GM21447 (cell line): ENCODE results near the gene PDCD1.
"Not testable (repeated sequence)": the region's sequence is repeated elsewhere in the genome, so short reads cannot be mapped to it uniquely, and the experiment has no call there.

Experiments
- ATAC-seq: cut with Tn5 transposase; IDR thresholded peaks from one replicate; pipeline ENCODE4 v1.9.1; 2021; ENCODE audit not compliant: unreplicated experiment

The PDCD1 gene

DNA sequence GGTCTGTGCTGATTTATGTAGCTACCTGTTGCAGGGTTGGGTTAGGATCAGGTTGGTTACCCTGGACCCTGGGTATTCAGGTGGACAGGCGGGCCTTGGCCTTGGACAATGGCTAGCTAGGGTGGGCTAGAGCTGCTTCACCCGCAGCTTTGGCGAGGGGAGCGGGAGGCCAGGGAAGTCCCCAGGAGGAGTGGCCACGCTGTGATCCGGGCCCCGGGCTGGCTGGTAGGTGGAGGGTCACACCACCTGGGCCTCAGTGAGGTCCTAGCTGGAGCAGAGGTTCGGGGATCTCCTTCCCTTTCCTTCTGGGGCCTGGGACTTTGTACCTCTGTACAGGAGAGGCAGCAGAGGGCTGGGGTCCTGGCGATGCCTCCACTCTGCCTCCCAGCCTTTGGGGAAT lies 20.6 kb upstream of the PDCD1 start:
- no peak for ATAC-seq

DNA sequence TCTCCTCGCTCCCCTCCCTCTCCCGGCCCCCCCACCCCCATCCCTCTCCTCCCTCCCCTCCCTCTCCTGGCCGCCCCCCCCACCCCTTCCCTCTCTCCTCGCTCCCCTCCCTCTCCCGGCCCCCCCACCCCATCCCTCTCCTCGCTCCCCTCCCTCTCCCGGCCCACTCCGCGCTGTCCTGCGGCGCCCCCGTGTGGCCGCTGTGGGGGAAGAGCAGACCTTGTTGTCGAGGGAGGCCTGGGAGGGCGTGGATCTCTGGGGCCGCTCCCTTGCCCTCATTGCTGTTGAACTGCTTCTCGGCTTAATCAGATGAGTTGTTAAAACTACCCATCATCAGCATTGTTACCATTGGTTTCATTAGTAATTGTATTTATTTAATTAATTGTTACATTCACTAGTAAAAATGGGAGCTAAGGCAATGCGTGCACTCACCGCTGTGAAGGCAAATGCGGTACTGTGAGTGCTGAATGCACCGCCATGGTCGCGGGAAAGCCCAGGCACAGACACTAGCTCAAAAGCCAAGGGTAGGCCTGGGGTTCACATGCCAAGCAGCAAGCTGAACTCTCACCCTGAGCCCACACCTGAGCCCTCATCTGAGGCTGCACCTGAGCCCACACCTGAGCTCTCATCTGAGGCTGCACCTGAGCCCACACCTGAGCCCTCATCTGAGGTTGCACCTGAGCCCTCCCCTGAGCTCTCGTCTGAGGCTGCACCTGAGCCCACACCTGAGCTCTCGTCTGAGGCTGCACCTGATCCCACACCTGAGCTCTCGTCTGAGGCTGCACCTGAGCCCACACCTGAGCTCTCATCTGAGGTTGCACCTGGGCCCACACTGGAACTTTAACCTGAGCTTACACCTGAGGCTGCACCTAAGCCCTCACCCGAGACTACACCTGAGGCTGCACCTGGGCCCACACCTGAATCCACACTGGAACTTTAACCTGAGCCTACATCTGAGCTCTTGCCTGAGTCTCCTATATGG lies 19.6 kb upstream of the PDCD1 start:
- ATAC-seq = no peak

DNA sequence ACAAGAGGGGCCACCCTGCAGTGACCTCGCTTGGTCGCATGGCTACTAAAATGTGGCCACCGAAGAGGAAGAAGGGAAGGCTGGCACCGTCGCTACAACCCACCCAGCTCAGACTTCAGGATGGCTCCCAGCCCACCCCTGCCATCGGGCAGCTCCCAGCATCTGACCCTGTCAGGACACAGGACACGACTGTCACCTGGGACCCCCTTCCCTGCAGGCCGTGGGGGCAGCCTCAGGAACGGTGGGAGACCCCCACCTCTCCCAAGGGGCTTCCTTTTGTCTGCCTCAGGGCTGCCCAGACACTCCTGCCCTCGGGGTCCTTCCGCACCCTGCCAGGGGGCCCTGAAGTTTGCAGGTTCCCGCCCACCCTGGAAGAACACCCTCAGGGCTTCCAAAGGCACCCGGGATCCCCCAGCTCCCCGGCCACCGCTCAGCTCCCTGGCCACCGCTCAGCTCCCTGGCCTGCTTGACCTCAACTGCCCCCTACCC lies 18.5 kb upstream of the PDCD1 start:
- no peak for ATAC-seq

DNA sequence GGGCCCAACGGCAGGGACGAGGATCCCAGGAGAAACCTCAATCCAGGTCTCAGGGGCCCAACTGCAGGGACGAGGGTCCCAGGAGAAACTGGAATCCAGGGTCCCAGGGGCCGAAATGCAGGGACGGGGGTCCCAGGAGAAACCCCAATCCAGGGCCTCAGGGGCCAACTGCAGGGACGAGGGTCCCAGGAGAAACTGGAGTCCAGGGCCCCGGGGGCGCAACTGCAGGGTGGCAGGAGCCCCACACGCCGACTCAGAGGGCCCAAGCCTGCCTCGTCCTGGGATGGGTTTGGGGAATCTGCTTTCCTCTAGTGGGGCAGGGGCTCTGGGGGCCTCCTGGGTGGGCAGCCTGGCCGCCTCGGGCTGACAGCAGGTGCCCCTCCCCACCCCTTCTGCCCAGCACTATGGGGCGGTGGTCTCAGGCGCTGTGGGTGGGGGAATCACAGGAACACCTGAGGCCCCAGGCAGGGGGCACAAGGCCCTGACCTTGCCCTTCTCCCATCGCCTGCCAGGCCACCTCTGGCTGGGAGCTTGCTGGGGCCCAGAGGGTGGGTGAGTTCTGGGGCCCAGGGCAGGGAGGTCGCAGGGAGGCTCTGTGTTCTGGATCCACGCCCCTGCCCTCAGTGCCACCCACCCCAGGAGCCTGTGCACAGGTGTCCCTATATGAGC lies 18.0 kb upstream of the PDCD1 start:
- no peak for ATAC-seq

DNA sequence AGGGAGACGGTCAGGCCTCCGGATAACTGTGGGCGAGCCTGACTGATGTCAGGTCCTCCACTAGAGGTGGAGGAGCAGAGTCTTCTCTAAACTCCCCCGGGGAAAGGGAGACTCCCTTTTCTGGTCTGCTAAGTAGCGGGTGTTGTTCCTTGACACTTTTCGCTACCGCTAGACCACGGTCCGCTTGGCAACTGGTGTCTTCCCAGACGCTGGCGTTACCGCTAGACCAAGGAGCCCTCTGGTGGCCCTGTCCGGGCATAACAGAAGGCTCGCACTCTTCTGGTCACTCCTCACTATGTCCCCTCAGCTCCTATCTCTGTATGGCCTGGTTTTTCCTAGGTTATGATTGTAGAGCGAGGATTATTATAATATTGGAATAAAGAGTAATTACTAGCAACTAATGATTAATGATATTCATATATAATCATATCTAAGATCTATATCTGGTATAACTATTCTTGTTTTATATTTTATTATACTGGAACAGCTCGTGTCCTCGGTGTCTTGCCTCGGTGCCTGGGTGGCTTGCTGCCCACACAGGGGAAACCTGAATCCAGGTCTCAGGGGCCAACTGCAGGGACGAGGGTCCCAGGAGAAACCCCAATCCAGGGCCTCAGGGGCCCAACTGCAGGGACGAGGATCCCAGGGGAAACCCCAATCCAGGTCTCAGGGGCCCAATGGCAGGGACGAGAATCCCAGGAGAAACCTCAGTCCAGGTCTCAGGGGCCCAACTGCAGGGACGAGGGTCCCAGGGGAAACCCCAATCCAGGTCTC lies 17.2 kb upstream of the PDCD1 start:
- not testable (repeated sequence) for ATAC-seq

DNA sequence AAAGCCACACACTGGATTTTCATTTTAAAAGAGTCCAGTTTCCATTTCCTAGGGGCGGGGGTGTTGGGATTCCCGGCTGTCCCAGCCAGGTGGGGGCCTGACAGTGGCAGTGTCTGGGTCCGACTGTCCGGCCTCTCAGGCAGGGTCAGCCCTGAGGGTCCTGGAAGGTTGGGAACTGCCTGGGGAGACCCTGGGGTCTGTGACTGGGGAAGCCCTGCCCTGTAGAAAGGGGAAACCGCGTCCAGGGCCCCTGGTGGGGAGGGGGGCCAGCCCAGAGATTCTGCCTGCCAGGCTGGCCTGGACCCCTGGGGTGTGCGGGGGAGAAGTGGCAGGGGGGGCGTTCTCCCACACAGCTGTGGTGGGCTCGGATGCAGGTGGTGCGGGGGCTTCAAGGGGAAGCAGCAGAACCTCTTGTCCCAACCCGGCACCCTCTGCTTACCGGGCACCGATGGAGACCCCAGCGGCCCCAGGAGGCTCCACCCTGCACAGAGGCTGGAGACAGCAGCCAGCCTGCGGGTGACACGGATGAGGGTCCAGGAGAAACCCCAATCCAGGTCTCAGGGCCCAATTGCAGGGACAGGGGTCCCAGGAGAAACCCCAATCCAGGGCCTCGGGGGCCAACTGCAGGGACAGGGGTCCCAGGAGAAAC lies 15.7 kb upstream of the PDCD1 start:
- no peak for ATAC-seq

DNA sequence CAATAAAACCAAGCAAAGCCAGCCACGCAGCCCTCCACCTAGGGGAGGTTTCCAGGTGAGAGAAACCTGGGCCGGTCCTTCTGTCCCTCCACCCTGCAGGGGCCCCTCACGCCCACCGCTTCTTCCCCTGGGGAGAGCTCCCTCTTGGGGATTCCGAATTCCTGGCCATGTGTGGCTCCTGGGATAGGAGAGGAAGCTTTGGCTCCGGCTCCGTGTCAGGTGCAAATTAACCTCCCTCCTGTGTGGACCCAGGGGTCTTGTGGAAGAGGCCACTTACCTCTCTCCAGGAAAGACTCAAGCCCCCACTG lies 15.1 kb upstream of the PDCD1 start:
- no peak for ATAC-seq

DNA sequence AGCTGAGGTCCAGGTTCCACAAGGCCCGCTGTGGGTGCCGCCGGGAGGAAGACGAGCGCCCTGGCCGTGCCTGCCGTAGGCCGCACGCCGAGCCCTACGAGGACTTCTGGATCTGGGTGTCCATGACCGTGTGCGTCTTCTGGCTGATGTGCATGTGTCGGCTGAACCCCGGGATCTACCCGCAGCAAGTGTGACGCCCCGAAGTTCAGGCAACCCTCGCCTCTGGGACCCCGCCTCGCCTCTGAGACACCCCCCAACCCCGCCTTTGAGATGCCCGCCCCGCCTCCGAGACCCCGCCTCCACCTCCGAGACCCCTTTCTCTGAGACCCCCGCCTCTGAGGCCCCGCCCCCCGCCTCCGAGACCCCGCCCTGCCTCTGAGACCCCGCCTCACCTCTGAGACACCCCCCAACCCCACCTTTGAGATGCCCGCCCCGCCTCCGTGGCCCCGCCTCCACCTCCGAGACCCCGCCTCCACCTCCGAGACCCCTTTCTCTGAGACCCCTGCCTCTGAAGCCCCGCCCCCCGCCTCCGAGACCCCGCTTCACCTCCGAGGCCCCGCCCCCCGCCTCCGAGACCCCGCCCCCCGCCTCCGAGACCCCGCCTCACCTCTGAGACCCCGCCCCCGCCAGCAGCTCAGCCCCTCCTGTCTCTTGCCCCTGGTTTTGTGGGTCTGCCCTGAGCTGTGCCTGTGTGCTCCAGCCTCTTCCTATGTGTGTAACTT lies 14.5 kb upstream of the PDCD1 start:
- no peak for ATAC-seq

DNA sequence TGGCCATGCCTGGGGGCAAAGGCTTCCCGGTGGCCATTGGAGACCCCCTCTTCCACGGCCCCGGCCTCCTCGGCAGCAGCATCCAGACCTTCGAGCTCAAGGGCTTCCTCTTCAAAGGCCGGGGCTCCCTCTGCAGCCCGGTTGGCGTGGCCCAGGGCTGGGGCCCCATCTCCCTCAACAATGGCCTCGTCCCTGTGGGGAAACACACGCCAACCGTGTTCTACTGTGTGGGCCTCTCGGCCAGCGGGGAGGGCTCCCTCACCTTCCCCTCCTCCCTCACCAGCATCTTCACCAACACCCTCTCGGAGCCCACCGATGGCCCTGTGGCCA lies 13.6 kb upstream of the PDCD1 start:
- ATAC-seq = no peak

DNA sequence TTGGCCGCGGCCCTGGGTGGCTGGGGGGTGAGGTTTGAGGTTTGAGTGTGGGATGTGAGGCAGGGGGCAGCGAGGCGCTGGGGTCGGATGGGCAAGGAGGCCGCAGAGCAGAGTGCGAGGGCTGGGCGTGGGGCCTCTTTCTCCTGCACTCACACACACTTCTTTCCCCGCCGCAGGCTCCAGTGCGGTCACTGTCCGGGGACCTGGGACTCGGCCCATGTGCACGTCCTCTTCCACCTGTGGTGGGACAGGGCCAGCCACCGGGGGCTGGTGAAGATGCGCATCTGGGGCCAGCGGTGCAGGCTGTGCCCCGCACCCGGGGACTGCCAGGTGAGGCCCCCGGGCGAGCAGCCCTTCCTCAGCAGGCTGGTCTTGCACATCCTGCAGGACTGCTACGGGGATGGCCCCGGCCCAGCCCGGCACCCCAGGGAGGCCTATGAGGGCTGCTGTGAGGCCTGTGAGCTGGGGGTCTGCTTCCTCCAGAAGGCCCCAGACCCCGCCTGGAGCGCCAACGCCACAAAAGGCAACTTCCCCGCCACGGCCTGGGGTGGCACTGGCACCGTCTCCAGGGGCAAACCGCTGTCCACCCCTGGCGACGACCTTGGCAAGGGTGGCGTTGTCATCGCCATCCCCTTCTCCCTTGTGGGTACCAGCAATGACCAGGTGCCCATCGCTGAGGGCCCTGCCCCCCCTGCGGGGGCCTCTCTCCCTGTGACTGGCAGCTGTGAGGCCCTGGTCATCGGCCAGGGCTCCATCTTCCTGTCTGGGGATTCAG lies 13.0 kb upstream of the PDCD1 start:
- ATAC-seq = no peak

DNA sequence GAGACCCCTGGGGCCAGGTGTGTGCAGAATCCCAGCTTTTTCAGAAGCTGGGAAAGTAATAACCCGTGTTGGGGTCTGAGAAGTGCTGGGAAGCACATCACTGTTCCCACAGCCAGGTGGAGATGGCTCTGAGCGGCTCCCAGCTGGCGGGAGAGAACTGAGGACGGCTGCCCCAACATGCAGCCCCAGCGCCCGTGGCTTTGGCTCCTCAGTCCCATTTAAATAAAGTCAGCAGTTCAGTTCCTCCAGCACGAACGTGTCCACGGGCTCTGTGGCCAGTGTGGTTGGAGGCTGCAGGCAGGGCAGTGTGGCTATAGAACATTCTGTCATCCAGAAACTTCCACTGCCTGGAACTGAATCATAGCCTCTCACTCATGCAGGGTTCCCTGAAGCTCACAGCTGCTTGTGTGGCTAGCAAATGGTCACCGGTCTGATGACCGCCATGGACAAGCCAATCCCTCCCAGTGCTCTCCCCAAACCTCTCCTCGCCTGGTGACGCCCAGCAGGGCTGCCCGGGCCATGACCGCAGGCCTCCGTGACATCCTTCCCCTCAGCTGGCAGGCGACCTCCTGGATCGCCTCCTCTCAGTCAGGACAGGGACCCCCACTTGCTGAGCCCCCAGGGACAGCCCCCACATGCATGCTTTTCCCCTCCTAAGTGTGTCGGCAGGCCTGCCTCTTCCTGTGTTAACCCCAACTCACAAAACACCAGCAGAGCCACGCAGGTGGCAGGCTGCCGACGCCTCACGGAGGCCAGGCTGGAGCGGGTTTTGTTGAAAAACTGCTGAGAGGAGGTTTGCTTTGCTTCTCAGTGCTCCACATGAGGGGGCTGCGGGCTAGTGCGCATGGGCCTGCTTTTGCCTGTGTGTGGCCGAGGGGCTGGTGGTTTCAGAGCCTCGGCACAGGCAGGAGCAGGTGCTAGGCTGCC lies 12.2 kb upstream of the PDCD1 start:
- ATAC-seq = no peak

DNA sequence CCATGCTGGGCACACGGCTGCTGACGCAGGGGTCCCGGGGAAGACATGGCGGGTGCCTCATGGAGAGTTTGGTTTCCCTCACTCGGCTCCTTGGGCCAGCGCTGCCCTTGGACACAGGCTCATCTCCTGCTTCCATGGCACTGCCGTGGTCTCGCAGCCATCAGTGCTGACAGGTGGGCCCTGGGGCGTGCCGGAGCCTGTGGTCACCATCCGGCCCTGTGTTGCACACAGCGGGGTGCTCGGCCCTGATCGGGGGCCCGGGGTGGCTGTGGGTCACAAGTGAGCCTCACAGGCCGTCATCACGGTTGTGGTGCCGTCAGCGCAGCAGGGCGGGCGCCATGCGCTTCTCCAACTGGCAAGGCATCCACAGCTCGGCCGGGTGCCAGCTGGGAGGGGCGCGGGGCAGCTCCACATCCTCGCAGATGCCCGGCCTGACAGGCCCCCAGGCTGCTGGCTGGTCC lies 11.4 kb upstream of the PDCD1 start:
- no peak for ATAC-seq

DNA sequence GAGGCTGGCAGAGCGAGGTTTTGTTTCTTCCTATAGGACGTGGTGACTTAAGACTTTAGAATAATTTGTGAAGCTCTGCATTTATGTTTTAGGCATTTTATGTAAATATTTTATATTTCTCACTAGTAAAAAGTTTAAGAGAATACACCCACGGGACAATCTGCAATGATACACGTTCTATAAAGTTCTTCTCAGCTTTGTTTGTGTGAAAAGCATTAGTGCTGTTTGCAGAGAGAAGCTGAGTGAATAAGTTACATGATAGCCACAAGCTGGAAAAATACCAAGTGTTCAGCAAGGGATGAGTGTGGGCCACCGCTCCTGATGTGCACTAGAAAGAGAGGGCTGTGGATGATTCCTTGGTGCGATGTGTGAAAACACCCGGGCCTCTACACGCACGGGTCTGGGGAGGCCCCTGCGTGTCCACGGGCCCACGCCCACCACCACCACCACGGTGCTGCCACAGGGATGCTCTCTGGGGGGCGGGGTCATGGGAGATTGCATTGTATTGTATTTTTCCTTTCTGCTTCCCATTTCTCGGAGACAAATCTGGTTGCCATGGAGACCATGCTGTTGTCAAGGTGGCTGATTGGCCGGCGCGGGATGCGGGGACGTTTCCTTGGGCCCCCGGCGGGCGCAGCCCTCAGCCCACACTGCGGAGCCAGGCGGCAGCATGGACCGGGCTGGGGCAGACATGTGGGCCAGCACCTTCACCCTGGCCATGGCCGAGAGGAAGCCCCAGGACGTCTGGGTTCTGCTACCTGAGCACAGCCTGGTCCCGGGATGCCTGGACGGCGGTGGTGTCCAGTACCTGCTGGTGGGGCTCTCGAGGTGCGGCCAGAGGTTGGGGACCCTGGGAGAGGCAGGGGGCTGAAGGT lies 10.6 kb upstream of the PDCD1 start, which contains the start of gene RTP5:
TSS of gene RTP5 (plus strand) at position 643 of the 875 bp plus-strand sequence. CDS start at position 671, 28 bp downstream.
- no peak for ATAC-seq

DNA sequence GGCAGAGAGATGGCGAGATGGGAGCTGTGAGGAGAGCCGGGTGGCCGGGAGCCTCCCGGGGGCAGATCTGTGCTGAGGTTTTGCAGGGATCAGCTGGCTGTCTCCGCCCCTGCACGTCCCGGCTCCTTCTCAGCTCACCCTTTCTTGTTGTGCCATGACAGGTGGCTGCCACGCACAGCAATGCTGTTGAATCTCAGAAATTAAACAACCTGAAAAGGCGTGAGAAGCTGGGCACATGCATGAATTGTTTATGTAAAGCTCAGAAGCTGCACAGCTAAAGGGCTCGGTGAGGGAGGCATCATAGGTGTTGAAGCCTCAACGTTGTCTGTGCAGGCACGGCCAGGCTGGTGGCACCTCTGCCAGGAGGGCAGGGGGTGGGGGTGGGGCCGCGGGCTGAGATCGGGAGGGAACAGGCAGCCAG lies 10.0 kb upstream of the PDCD1 start:
- ATAC-seq = no peak

DNA sequence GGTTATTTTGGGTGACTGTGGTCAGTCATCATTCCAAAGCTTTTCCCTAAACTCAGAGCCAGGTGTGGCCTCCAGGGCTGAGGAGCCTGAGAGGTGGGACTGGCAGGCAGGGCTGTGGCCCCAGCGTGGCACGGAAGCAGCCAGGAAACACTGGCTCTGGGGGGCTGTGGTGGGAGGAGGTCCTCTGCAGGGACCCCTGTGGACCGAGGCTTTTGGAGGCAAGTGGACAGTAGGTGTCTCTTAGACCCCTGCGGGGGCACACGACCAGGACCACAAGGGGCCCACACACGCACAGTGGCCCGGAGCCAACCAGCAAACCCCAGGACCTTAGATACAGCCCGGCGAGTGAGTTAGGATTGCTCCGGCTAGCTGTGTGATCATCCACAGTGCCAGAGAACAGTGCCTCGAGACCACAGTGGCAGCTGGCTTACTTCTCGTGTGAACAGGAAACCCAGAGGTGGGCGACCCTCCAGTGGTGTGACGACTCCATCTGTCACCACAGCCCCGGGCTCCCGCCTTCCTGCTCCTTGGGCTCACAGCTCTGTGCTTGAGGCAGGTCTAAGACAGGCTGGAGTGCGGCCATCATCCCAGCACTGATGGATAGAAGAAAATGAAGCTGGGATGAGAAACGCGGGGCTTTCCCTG lies 9.2 kb upstream of the PDCD1 start:
- ATAC-seq = no peak

DNA sequence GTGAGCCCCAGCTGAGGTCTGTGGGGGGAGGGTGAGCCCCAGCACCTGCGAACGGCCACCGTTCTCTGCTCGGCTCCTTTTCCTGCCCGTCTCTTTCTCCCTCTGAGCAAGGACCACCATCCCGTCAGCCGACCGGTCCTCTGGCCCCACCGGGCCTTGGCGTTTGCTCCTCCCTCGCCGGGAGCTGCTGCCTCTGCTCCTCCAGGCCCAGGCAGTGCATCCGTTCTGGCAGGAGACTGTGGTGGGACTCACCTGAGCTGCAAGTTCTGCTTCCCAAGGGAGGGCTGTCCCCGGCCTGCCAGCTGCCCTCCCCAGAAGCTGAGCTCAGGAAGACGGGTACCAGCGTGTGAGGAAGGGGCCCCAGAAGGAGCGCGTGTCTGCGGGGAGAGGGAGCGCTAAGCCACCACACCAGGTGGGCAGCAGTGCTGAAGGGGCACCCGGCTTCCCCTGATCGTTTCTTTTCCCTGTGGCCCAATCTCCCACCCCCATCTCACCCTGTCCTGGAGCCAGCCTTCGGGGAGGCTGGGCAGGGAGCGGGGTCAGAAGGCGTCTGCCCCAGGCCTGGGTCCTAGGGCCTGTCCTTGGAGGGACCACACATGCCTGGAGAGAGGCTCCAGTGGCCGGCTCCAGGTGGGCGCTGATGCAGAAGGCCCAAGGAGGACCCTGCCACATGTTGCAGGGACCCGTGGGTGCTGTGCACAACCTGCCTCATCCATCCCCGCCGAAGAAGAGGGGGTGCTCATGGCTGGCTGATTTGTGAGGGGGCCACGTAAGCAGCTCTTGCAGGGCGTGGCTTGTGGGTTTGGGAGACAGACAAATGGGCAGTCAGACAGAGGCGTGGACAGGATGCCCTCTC lies 8.3 kb upstream of the PDCD1 start:
- ATAC-seq = no peak
